PC-3 (cell line): ENCODE results near the gene NLRP1. TPM values are rescaled to one million over a fixed set of nuclear protein-coding genes. Genes with fewer than 3 reads are reported as not detected.

Experiments
- ATAC-seq: fragments of 200-7000 bp; cut with Tn5 transposase; 2 replicates; pipeline ENCODE4 v1.9.1; 2020; ENCODE audit warnings: mild to moderate bottlenecking, moderate library complexity
- BruUV-seq: library from RNA; stranded (reverse); fragments of 400-500 nt; replicated peaks from 2 replicates; lab custom pipeline; 2021; lab: Mats Ljungman, UMichigan
- CTCF ChIA-PET: fragments of 300-600 bp; sonication (Branson Sonifier 250); formaldehyde crosslinking; loops from one replicate; lab custom pipeline; 2022; ENCODE audit warnings: antibody characterized with exemption; lab: Charles Lee
- POLR2A ChIA-PET: fragments of 300-600 bp; sonication (Branson Sonifier 250); formaldehyde crosslinking; loops from one replicate; lab custom pipeline; 2022; ENCODE audit warnings: antibody characterized with exemption; ENCODE audit not compliant: unreplicated experiment; lab: Charles Lee
- DNase-seq: peaks from one replicate; pipeline ENCODE4 v3.0.0-alpha.2; 2015
- H2AFZ ChIP-seq: fragments of 300-600 bp; sonication (generic); 2 replicates; pipeline ENCODE4 v1.6.0; 2016; ENCODE audit warnings: antibody characterized with exemption, low read length
- H3F3A ChIP-seq: fragments of 300-600 bp; sonication (generic); one replicate; pipeline ENCODE4 v1.6.0; 2017; ENCODE audit warnings: antibody characterized with exemption, low read length, control low read depth, mild to moderate bottlenecking; ENCODE audit not compliant: unreplicated experiment
- H3K27ac ChIP-seq: fragments of 300-600 bp; sonication (generic); 2 replicates; pipeline ENCODE4 v1.5.1; 2016; ENCODE audit warnings: mild to moderate bottlenecking, low read length
- H3K27me3 ChIP-seq: fragments of 300-600 bp; sonication (generic); 2 replicates; pipeline ENCODE4 v1.6.1; 2016; ENCODE audit warnings: low read length, mixed read lengths
- H3K36me3 ChIP-seq: fragments of 300-600 bp; sonication (generic); 2 replicates; pipeline ENCODE4 v1.6.1; 2016; ENCODE audit warnings: low read depth, mixed run types, low read length, mixed read lengths
- H3K4me1 ChIP-seq: fragments of 300-600 bp; sonication (generic); 2 replicates; pipeline ENCODE4 v1.5.1; 2016; ENCODE audit warnings: low read length; ENCODE audit not compliant: insufficient read depth
- H3K4me2 ChIP-seq: fragments of 300-600 bp; sonication (generic); 2 replicates; pipeline ENCODE4 v1.6.0; 2016; ENCODE audit warnings: low read length
- H3K4me3 ChIP-seq: fragments of 300-600 bp; sonication (generic); 2 replicates; pipeline ENCODE4 v1.5.1; 2016; ENCODE audit warnings: mild to moderate bottlenecking, low read length, mixed read lengths
- H3K79me2 ChIP-seq: fragments of 300-600 bp; sonication (generic); 2 replicates; pipeline ENCODE4 v1.6.1; 2017; ENCODE audit warnings: low read length, mixed read lengths
- H3K9ac ChIP-seq: fragments of 300-600 bp; sonication (generic); 2 replicates; pipeline ENCODE4 v1.6.0; 2016; ENCODE audit warnings: mild to moderate bottlenecking, low read length
- H3K9me2 ChIP-seq: fragments of 300-600 bp; sonication (generic); replicated peaks from 2 replicates; pipeline ENCODE4 v1.6.1; 2016; ENCODE audit warnings: mixed run types, low read length, mixed read lengths
- H3K9me3 ChIP-seq: fragments of 300-600 bp; sonication (generic); 2 replicates; pipeline ENCODE4 v1.6.1; 2016; ENCODE audit warnings: low read length, mixed read lengths
- H4K20me1 ChIP-seq: fragments of 300-600 bp; sonication (generic); 2 replicates; pipeline ENCODE4 v1.6.1; 2016; ENCODE audit warnings: low read length, mixed read lengths
- CTCF ChIP-seq: fragments of 300-600 bp; sonication (generic); conservative IDR thresholded peaks from 2 replicates; pipeline ENCODE4 v1.5.1; 2017; ENCODE audit warnings: antibody characterized with exemption, low read depth, mild to moderate bottlenecking, low read length
- EZH2 ChIP-seq: fragments of 300-600 bp; sonication (generic); IDR thresholded peaks from one replicate; pipeline ENCODE4 v1.6.1; 2017; ENCODE audit warnings: antibody characterized with exemption, mild to moderate bottlenecking, low read length; ENCODE audit not compliant: unreplicated experiment
- EZH2phosphoT487 ChIP-seq: fragments of 300-600 bp; sonication (generic); IDR thresholded peaks from 2 replicates; pipeline ENCODE4 v1.6.1; 2018; ENCODE audit warnings: mild to moderate bottlenecking, antibody characterized with exemption, low read length, borderline replicate concordance
- intact Hi-C: fragments of 100-400 bp; cut with micrococcal nuclease; formaldehyde crosslinking; loops from 2 replicates; pipeline ENCODE4 v1.9.0; 2023
- total RNA-seq: library from RNA; depleted of rRNA; stranded (reverse); fragments of >200 nt; gene quantifications from 2 replicates; pipeline ENCODE4 v1.2.3, GENCODE V29; 2014

The NLRP1 gene
- total RNA-seq, 1 experiment from 2014 or later, result 1.8 TPM

GRCh38 chr17:5585836-5586521, 1.7 kb upstream of the NLRP1 start:
- POLR2A ChIA-PET, result no interaction called here
- H3K27me3 ChIP-seq, result no peaks in the 10 kb centered on the region
- ATAC-seq (peak; percentile 33), DNase-seq (peak; percentile 80)
- CTCF ChIA-PET, result interaction anchor here (0.5 kb wide), 1 partner anchor 16 kb away, joined by 3 read pairs; no protein-coding TSS in a partner anchor
- H3K4me2 ChIP-seq, result peak overlapping the region; percentile 55
- peak overlapping the region; percentile 11; the same call in 1 of the 2 replicates for H2AFZ ChIP-seq
- peaks cover 9% of the 10 kb centered on the region for H3F3A ChIP-seq
- H3K4me3 ChIP-seq, result no peak overlapping the region; the same call in 1 of the 2 replicates
- intact Hi-C loops, result loop anchor here (2.0 kb wide), 1 partner anchor 693 kb away; no protein-coding TSS in a partner anchor
- no peaks in the 10 kb centered on the region for H3K79me2 ChIP-seq
- peaks cover 39% of the 10 kb centered on the region for H3K4me1 ChIP-seq
- H3K36me3 ChIP-seq, result no peaks in the 10 kb centered on the region
- H3K9me3 ChIP-seq, result no peaks in the 10 kb centered on the region
- H3K9me2 ChIP-seq, result no peaks in the 10 kb centered on the region
- no peaks in the 10 kb centered on the region for H4K20me1 ChIP-seq
- H3K27ac ChIP-seq, result peak overlapping the region; percentile 83
- BruUV-seq, result no TSS peak
- TF ChIP-seq CTCF (no peak), EZH2phosphoT487 (no peak), EZH2 (no peak)
- no peak overlapping the region for H3K9ac ChIP-seq

- no peaks in the 10 kb centered on the region for H3K27me3 ChIP-seq
- intact Hi-C loops, result no loop called here
- H3K4me3 ChIP-seq, result no peak overlapping the region
- H3K4me2 ChIP-seq, result peak overlapping the region; percentile 55
- H3F3A ChIP-seq, result peaks cover 9% of the 10 kb centered on the region
- no peaks in the 10 kb centered on the region for H3K9me2 ChIP-seq
- H3K9me3 ChIP-seq, result no peaks in the 10 kb centered on the region
- TF ChIP-seq CTCF (no peak), EZH2 (no peak), EZH2phosphoT487 (no peak)
- ChIA-PET CTCF (interaction anchor here (0.5 kb wide), 1 partner anchor 17 kb away, joined by 3 read pairs; no protein-coding TSS in a partner anchor), POLR2A (no interaction called here)
- no peak for DNase-seq
- 0 out of 2 replicates have a peak overlapping the region, but pooled peaks have one; percentile 11 for H2AFZ ChIP-seq
- no peak for ATAC-seq
- no peaks in the 10 kb centered on the region for H4K20me1 ChIP-seq
- peak overlapping the region; percentile 38 for H3K9ac ChIP-seq
- H3K4me1 ChIP-seq, result peaks cover 44% of the 10 kb centered on the region
- no peaks in the 10 kb centered on the region for H3K36me3 ChIP-seq
- H3K79me2 ChIP-seq, result no peaks in the 10 kb centered on the region
- no TSS peak for BruUV-seq
- peak overlapping the region; percentile 83 for H3K27ac ChIP-seq
Measured at GRCh38 chr17:5585287-5585794, 1.0 kb upstream of the NLRP1 start.
